SK-N-SH (cell line): ENCODE data around the gene MAD1L1. TPM values are rescaled to one million over a fixed set of nuclear protein-coding genes. Genes with fewer than 3 reads are reported as not detected.

Source experiments
- CTCF ChIA-PET: fragments of 300-600, 350-600 bp; formaldehyde crosslinking; extraction: SDS; loops from one replicate; lab custom pipeline; 2021; lab: Yijun Ruan, JAX
- POLR2A ChIA-PET: fragments of 350-600 bp; sonication (Branson Sonifier 250); formaldehyde crosslinking; extraction: SDS; loops from one replicate; lab custom pipeline; 2020; ENCODE audit warnings: antibody characterized with exemption, inconsistent platforms; lab: Yijun Ruan, JAX
- DNase-seq: peaks from one replicate; pipeline ENCODE4 v3.0.0; 2012
- H2AFZ ChIP-seq: fragments of 200-600 bp; sonication (generic); 2 replicates; pipeline ENCODE4 v1.8.1; 2016; ENCODE audit warnings: antibody characterized with exemption, mild to moderate bottlenecking, low read depth
- H3F3A ChIP-seq: fragments of 200-600 bp; sonication (generic); replicated peaks from 2 replicates; pipeline ENCODE3; 2016; ENCODE audit warnings: antibody characterized with exemption, mild to moderate bottlenecking; ENCODE audit not compliant: insufficient read depth
- H3K27ac ChIP-seq, 2 experiments: fragments of 200-500 bp in 1 of 2; fragments of 200-600 bp in 1 of 2; sonication (Bioruptor generic) in 1 of 2; sonication (generic), shearing (Covaris generic) in 1 of 2; 2 replicates each; pipeline versions ENCODE4 v1.5.1 to v1.6.1; 2014 to 2016; ENCODE audit warnings: low read depth in 2 of 2, inconsistent platforms in 1 of 2, low read length in 1 of 2, mild to moderate bottlenecking in 1 of 2, mixed read lengths in 1 of 2
- H3K27me3 ChIP-seq: fragments of 200-600 bp; sonication (generic), shearing (Covaris generic); 2 replicates; pipeline ENCODE4 v1.6.1; 2016; ENCODE audit warnings: mixed run types; ENCODE audit not compliant: insufficient read depth
- H3K36me3 ChIP-seq, 2 experiments: fragments of 200-500 bp in 1 of 2; fragments of 200-600 bp in 1 of 2; sonication (Bioruptor generic) in 1 of 2; sonication (generic) in 1 of 2; replicated peaks in 1 of 2; 2 replicates each; pipeline versions ENCODE3 to v1.5.1; 2014 to 2016; ENCODE audit warnings: low read length in 1 of 2, mild to moderate bottlenecking in 1 of 2; ENCODE audit not compliant: insufficient read depth in 2 of 2, control insufficient read depth in 1 of 2
- H3K4me1 ChIP-seq, 2 experiments: fragments of 200-500 bp in 1 of 2; fragments of 200-600 bp in 1 of 2; sonication (Bioruptor generic) in 1 of 2; sonication (generic), shearing (Covaris generic) in 1 of 2; 2 replicates each; pipeline versions ENCODE4 v1.5.1 to v1.6.1; 2014 to 2016; ENCODE audit warnings: low read depth in 1 of 2, low read length in 1 of 2, mixed run types in 1 of 2; ENCODE audit not compliant: insufficient read depth in 2 of 2, control insufficient read depth in 1 of 2
- H3K4me2 ChIP-seq: fragments of 200-600 bp; sonication (generic), shearing (Covaris generic); 2 replicates; pipeline ENCODE4 v1.6.1; 2017; ENCODE audit warnings: mixed run types
- H3K4me3 ChIP-seq, 2 experiments: fragments of 200-500 bp in 1 of 2; fragments of 200-600 bp in 1 of 2; sonication (Bioruptor generic) in 1 of 2; sonication (generic), shearing (Covaris generic) in 1 of 2; 2 replicates each; pipeline versions ENCODE4 v1.5.1 to v1.8.1; 2014 to 2016; ENCODE audit warnings: low read depth in 2 of 2, inconsistent platforms in 1 of 2, low read length in 1 of 2, mild to moderate bottlenecking in 1 of 2, mixed read lengths in 1 of 2, moderate library complexity in 1 of 2
- H3K79me2 ChIP-seq: fragments of 200-600 bp; sonication (generic); 2 replicates; pipeline ENCODE4 v1.8.1; 2017; ENCODE audit warnings: mild to moderate bottlenecking; ENCODE audit not compliant: insufficient read depth
- H3K9ac ChIP-seq: fragments of 200-600 bp; sonication (generic); 2 replicates; pipeline ENCODE4 v1.6.1; 2017; ENCODE audit warnings: mixed run types
- H3K9me2 ChIP-seq: fragments of 200-600 bp; sonication (generic); 2 replicates; pipeline ENCODE4 v1.6.1; 2017; ENCODE audit warnings: mixed run types
- H3K9me3 ChIP-seq: fragments of 200-600 bp; sonication (generic); 2 replicates; pipeline ENCODE4 v1.6.1; 2017; ENCODE audit warnings: mixed run types, mild to moderate bottlenecking, moderate library complexity
- H4K20me1 ChIP-seq: fragments of 200-600 bp; sonication (generic); 2 replicates; pipeline ENCODE4 v1.6.1; 2017; ENCODE audit warnings: mild to moderate bottlenecking, mixed run types; ENCODE audit not compliant: insufficient read depth
- GATA2 ChIP-seq: sonication (generic); formaldehyde crosslinking; IDR thresholded peaks from 2 replicates; pipeline ENCODE4 v1.5.0; 2020; ENCODE audit warnings: mild to moderate bottlenecking, missing genetic modification reagents
- IRF3 ChIP-seq: fragments of 150-350 bp; IDR thresholded peaks from 2 replicates; pipeline ENCODE4 v1.6.1; 2016; ENCODE audit warnings: mild to moderate bottlenecking, low read depth, low read length
- POLR2AphosphoS5 ChIP-seq: IDR thresholded peaks from 2 replicates; pipeline ENCODE4 v1.6.1; 2012; ENCODE audit warnings: low read depth, low read length
- RAD21 ChIP-seq: IDR thresholded peaks from 2 replicates; pipeline ENCODE4 v1.6.1; 2012; ENCODE audit warnings: mild to moderate bottlenecking, low read length
- TEAD4 ChIP-seq: IDR thresholded peaks from 2 replicates; pipeline ENCODE4 v1.4.0; 2012; ENCODE audit warnings: mild to moderate bottlenecking, borderline replicate concordance; ENCODE audit not compliant: insufficient read depth
- WGBS: methylation state at CpG from one replicate; pipeline ENCODE4 v1.1.6; 2017; ENCODE audit warnings: low lambda C conversion rate; 5-methylcytosine and 5-hydroxymethylcytosine counted together
- polyA plus RNA-seq, 3 experiments: library from polyadenylated mRNA; depleted of rRNA; stranded (reverse); fragments of >200 nt; gene quantifications; 2 replicates each; pipeline ENCODE4 v1.2.3, GENCODE V29; 2012
- TF ChIP-seq, protein P1 (sequence below): IDR thresholded peaks from 2 replicates; pipeline ENCODE4 v1.4.0; 2012; ENCODE audit warnings: low read depth, borderline replicate concordance

The MAD1L1 gene
- polyA plus RNA-seq, 1 of the 3 experiments (the other 2 are of a cell fraction), result 46.2 TPM

DNA sequence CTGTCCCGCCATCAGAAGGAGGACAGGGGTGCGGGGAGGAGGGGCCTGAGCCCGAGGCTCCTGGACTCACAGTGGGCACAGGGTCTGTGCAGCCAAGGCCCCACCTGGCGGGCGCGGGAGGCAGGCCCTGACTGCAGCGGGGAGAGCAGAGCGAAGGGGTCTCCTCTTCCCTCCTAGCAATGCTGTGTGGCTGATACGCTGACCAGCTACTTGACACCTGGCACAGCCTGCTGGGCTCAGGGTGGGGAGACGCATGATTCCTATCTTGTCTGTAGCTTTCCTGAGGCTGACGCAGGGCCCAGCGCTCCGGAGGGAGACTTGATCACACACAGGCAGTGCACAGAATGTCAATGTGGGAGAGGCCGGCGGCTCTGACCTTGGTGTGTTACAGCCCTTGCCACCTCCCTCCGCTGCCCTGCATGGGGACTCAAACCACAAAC is 387.8 kb downstream of the MAD1L1 start:
- Histone ChIP-seq H3K4me3 (no peak overlapping the region), H3K27ac (peak overlapping the region in 1 of 2 experiments; percentile 63; a peak in 2 of 4 replicates), H3F3A (no peaks in the 10 kb centered on the region), H3K27me3 (no peaks in the 10 kb centered on the region), H3K9ac (no peak overlapping the region), H3K79me2 (no peaks in the 10 kb centered on the region), H3K9me3 (no peaks in the 10 kb centered on the region), H3K36me3 (no peaks in the 10 kb centered on the region), H3K9me2 (no peaks in the 10 kb centered on the region)
- CTCF ChIA-PET, result interaction anchor here (1.0 to 2.8 kb wide), 4 partner anchors 10 to 365 kb away, joined by 4 to 11 read pairs (median 6); no protein-coding TSS in a partner anchor
- whole genome bisulfite sequencing, result 91% methylated on average over 15 of the region's 16 CpGs
- TF ChIP-seq GATA2 (CRISPR knock-in tag) (peak; percentile 68), TEAD4 (no peak)
- TF ChIP-seq, all 33 proteins: peak for 1
- Histone ChIP-seq H2AFZ (no peak overlapping the region), H3K4me2 (no peak overlapping the region), H3K4me1 (peaks cover 0 to 59% of the 10 kb centered on the region in 2 experiments; a peak in 1 of 4 replicates), H4K20me1 (no peaks in the 10 kb centered on the region)
- peak; percentile 68 for DNase-seq
- POLR2A ChIA-PET, result interaction anchor here (1.4 kb wide), 1 partner anchor 11 kb away, joined by 4 read pairs; no protein-coding TSS in a partner anchor

DNA sequence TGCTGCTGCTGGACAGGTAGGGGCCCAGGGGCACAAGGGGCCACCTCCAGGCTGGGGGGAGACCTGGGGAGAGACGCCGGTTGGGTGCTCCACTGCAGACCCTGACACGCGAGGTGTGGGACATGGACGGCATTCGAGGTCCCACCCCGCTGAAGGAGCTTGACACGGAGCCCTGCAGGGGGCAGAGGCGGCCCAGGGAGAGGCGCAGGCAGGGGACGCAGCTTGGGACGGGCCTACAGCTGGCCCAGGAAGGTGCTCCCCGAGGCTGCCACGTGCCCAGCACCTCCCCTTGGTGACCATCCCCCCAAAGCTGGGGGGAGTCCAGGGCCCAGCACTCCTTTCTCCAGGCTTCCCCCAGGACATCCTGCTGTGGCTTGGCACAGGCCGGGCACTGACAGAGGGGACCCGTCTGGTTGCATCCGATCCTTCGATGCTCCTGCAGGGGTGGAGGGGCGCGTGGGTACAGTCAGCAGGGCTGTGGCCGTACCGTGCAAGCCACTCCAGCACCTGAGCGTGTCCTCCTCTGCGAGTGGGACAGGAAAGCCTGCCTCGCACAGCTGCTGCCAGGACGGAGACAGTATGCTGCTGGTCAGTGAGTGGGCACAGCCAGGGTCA is 388.3 kb downstream of the MAD1L1 start:
- peak; percentile 63 for DNase-seq
- H2AFZ ChIP-seq, result no peak overlapping the region
- no peaks in the 10 kb centered on the region for H3K79me2 ChIP-seq
- H3K9ac ChIP-seq, result no peak overlapping the region
- no peak for TF ChIP-seq POLR2AphosphoS5
- TF ChIP-seq RAD21, result peak; percentile 42
- peak overlapping the region in 1 of 2 experiments; percentile 63; a peak in 1 of 4 replicates for H3K27ac ChIP-seq
- H3K4me2 ChIP-seq, result no peak overlapping the region
- CTCF ChIA-PET, result interaction anchor here (1.7 to 2.8 kb wide), 4 partner anchors 13 to 365 kb away, joined by 5 to 12 read pairs (median 10); no protein-coding TSS in a partner anchor
- POLR2A ChIA-PET, result no interaction called here
- WGBS, result 80% methylated on average over 9 of the region's 26 CpGs
- no peaks in the 10 kb centered on the region for H3K9me3 ChIP-seq
- H3K4me1 ChIP-seq, result peaks cover 0 to 63% of the 10 kb centered on the region in 2 experiments; a peak in 1 of 4 replicates
- H3F3A ChIP-seq, result no peaks in the 10 kb centered on the region
- no peaks in the 10 kb centered on the region for H4K20me1 ChIP-seq
- no peaks in the 10 kb centered on the region for H3K27me3 ChIP-seq
- H3K9me2 ChIP-seq, result no peaks in the 10 kb centered on the region
- no peaks in the 10 kb centered on the region for H3K36me3 ChIP-seq
- no peak overlapping the region for H3K4me3 ChIP-seq

DNA sequence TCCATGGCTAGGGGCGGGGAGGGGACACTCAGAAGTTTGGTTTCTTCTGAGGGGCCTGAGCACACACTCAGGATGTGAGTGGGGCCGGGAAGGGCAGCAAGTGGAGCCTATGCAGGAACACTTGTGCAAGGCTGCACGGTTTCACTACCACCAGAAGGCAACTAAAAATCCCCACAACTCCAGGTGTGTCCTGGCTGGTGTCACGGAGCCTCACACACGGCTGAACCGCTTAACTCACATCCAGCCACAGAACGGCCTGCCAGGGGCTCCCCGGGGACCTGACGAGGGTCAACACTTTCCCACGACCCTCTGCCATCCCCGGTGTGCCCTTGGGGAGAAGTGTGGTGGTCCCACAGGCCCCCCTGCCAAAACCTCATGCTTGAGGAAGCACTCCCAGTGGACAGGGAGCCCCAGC is 388.8 kb downstream of the MAD1L1 start:
- CTCF ChIA-PET, result interaction anchor here (1.7 to 2.8 kb wide), 3 partner anchors 13 to 366 kb away, joined by 5 to 12 read pairs (median 11); no protein-coding TSS in a partner anchor
- DNase-seq, result no peak
- H3K4me3 ChIP-seq, result no peak overlapping the region
- H3K36me3 ChIP-seq, result no peaks in the 10 kb centered on the region
- H4K20me1 ChIP-seq, result no peaks in the 10 kb centered on the region
- H3K9me3 ChIP-seq, result no peaks in the 10 kb centered on the region
- TF ChIP-seq, protein P1, sequence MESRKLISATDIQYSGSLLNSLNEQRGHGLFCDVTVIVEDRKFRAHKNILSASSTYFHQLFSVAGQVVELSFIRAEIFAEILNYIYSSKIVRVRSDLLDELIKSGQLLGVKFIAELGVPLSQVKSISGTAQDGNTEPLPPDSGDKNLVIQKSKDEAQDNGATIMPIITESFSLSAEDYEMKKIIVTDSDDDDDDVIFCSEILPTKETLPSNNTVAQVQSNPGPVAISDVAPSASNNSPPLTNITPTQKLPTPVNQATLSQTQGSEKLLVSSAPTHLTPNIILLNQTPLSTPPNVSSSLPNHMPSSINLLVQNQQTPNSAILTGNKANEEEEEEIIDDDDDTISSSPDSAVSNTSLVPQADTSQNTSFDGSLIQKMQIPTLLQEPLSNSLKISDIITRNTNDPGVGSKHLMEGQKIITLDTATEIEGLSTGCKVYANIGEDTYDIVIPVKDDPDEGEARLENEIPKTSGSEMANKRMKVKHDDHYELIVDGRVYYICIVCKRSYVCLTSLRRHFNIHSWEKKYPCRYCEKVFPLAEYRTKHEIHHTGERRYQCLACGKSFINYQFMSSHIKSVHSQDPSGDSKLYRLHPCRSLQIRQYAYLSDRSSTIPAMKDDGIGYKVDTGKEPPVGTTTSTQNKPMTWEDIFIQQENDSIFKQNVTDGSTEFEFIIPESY, result no peak
- no peak for TF ChIP-seq POLR2AphosphoS5
- no peak for TF ChIP-seq IRF3
- no peak overlapping the region; a peak in 1 of 4 replicates for H3K27ac ChIP-seq
- H3K27me3 ChIP-seq, result no peaks in the 10 kb centered on the region
- no peaks in the 10 kb centered on the region for H3K79me2 ChIP-seq
- no peak overlapping the region for H3K4me2 ChIP-seq
- WGBS, result 91% methylated on average over 7 of the region's 11 CpGs
- H3K9me2 ChIP-seq, result no peaks in the 10 kb centered on the region
- no peaks in the 10 kb centered on the region for H3F3A ChIP-seq
- H3K9ac ChIP-seq, result no peak overlapping the region
- H3K4me1 ChIP-seq, result peaks cover 0 to 68% of the 10 kb centered on the region in 2 experiments; a peak in 1 of 4 replicates
- no peak overlapping the region for H2AFZ ChIP-seq
- POLR2A ChIA-PET, result no interaction called here
